ENCODE results near the gene IGLL1. TPM values are rescaled to one million over a fixed set of nuclear protein-coding genes. Genes with fewer than 3 reads are reported as not detected.
"Not testable (repeated sequence)": the region's sequence is repeated elsewhere in the genome, so short reads cannot be mapped to it uniquely, and the experiment has no call there.

The IGLL1 gene
- total RNA-seq, 4 donors from 2014 or later, result not detected

GRCh38 chr22:23550049-23550650, 29.9 kb downstream of the IGLL1 start:
- no peak for DNase-seq (ENCODE audit: low spot score)
- TF ChIP-seq, protein P1, sequence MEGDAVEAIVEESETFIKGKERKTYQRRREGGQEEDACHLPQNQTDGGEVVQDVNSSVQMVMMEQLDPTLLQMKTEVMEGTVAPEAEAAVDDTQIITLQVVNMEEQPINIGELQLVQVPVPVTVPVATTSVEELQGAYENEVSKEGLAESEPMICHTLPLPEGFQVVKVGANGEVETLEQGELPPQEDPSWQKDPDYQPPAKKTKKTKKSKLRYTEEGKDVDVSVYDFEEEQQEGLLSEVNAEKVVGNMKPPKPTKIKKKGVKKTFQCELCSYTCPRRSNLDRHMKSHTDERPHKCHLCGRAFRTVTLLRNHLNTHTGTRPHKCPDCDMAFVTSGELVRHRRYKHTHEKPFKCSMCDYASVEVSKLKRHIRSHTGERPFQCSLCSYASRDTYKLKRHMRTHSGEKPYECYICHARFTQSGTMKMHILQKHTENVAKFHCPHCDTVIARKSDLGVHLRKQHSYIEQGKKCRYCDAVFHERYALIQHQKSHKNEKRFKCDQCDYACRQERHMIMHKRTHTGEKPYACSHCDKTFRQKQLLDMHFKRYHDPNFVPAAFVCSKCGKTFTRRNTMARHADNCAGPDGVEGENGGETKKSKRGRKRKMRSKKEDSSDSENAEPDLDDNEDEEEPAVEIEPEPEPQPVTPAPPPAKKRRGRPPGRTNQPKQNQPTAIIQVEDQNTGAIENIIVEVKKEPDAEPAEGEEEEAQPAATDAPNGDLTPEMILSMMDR (IDR thresholded peaks at IDR 0.05), result no peak
- ATAC-seq (ENCODE audit: low FRiP score), result no peak

GRCh38 chr22:23549198-23549595, 30.9 kb downstream of the IGLL1 start:
- no peak for DNase-seq (ENCODE audit: low spot score)
- no peak for ATAC-seq (ENCODE audit: low FRiP score)
- TF ChIP-seq, protein P1 (IDR thresholded peaks at IDR 0.05), result no peak

GRCh38 chr22:23548501-23549197, 31.4 kb downstream of the IGLL1 start:
- ATAC-seq (ENCODE audit: low FRiP score) (no peak), DNase-seq (ENCODE audit: low spot score) (no peak)
- TF ChIP-seq, protein P1 (IDR thresholded peaks at IDR 0.05), result no peak

DNA sequence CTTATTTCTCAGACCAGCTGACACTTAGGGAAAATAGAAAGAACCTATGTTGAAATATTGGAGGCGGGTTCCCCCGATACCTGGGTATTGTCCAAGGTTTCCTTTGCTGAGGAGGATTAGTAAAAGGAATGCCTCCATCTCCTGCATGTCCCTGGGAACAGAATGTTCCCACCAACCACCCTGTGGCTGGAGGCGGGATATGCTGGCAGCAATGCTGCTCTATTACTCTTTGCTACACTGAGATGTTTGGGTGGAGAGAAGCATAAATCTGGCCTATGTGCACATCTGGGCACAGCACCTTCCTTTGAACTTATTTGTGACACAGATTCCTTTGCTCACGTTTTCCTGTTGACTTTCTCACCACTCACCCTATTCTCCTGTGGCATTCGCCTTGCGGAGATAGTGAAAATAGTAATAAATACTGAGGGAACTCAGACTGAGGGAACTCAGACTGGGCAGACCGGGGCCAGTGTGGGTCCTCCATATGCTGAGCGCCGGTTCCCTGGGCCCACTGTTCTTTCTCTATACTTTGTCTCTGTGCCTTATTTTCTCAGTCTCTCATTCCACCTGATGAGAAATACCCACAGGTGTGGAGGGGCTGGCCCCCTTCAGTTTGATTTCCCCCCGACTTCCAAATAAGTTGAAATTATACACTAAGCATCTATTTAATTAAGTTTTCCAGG, 32.1 kb downstream of the IGLL1 start:
- TF ChIP-seq, protein P1 (IDR thresholded peaks at IDR 0.05), result no peak
- DNase-seq (ENCODE audit: low spot score) (no peak), ATAC-seq (ENCODE audit: low FRiP score) (no peak)

DNA sequence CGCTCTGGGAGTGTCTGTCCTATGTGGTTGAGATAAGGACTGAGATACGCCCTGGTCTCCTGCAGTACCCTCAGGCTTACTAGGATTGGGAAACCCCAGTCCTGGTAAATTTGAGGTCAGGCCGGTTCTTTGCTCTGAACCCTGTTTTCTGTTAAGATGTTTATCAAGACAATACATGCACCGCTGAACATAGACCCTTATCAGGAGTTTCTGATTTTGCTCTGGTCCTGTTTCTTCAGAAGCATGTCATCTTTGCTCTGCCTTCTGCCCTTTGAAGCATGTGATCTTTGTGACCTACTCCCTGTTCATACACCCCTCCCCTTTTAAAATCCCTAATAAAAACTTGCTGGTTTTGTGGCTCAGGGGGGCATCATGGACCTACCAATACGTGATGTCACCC, 32.7 kb downstream of the IGLL1 start:
- not testable (repeated sequence) for DNase-seq (ENCODE audit: low spot score)

GRCh38 chr22:23544852-23545251, 35.2 kb downstream of the IGLL1 start:
- ATAC-seq (ENCODE audit: low FRiP score), result no peak
- DNase-seq (ENCODE audit: low spot score), result no peak
- TF ChIP-seq, protein P1 (IDR thresholded peaks at IDR 0.05), result no peak

More for the DNA sequence above, 32.7 kb downstream of the IGLL1 start:
- ATAC-seq (ENCODE audit: low FRiP score), result not testable (repeated sequence)

- ATAC-seq (ENCODE audit: low FRiP score); DNase-seq (ENCODE audit: low spot score): not testable (repeated sequence)
Measured at GRCh38 chr22:23543506-23544000, 36.5 kb downstream of the IGLL1 start.
